GM23338 (cell line): ENCODE results near the gene C17orf100. TPM values are rescaled to one million over a fixed set of nuclear protein-coding genes. Genes with fewer than 3 reads are reported as not detected.

Experiments used
- ATAC-seq: fragments of 200-7000 bp; cut with Tn5 transposase; 3 replicates; pipeline ENCODE4 v1.9.1; 2020
- DNase-seq: peaks from one replicate; pipeline ENCODE4 v3.0.0-alpha.2; 2015; ENCODE audit warnings: low spot score
- H2AFZ ChIP-seq: fragments of 200-600 bp; sonication (generic); 2 replicates; pipeline ENCODE4 v1.8.0; 2016; ENCODE audit warnings: antibody characterized with exemption, mild to moderate bottlenecking, moderate library complexity
- H3F3A ChIP-seq: fragments of 200-600 bp; sonication (generic); replicated peaks from 2 replicates; pipeline ENCODE4 v1.8.0; 2017; ENCODE audit warnings: antibody characterized with exemption, mixed run types, low read depth
- H3K27ac ChIP-seq: fragments of 200-600 bp; sonication (generic); 2 replicates; pipeline ENCODE4 v1.6.1; 2016; ENCODE audit warnings: low read depth
- H3K27me3 ChIP-seq: fragments of 200-600 bp; sonication (generic); 2 replicates; pipeline ENCODE4 v1.8.0; 2016; ENCODE audit warnings: mild to moderate bottlenecking, mixed run types, moderate library complexity; ENCODE audit not compliant: insufficient read depth
- H3K36me3 ChIP-seq: fragments of 200-600 bp; sonication (generic); 2 replicates; pipeline ENCODE4 v1.8.0; 2016; ENCODE audit warnings: mild to moderate bottlenecking; ENCODE audit not compliant: insufficient read depth
- H3K4me1 ChIP-seq: fragments of 200-600 bp; sonication (generic); 2 replicates; pipeline ENCODE4 v1.8.0; 2016; ENCODE audit warnings: mild to moderate bottlenecking, moderate library complexity; ENCODE audit not compliant: insufficient read depth
- H3K4me2 ChIP-seq: fragments of 200-600 bp; sonication (generic); 2 replicates; pipeline ENCODE4 v1.7.1; 2017; ENCODE audit warnings: mixed run types
- H3K4me3 ChIP-seq: fragments of 200-600 bp; sonication (generic); 2 replicates; pipeline ENCODE4 v1.6.1; 2016; ENCODE audit warnings: mixed run types
- H3K79me2 ChIP-seq: fragments of 200-600 bp; sonication (generic); replicated peaks from 2 replicates; pipeline ENCODE4 v1.8.0; 2017; ENCODE audit warnings: mild to moderate bottlenecking; ENCODE audit not compliant: insufficient read depth
- H3K9me2 ChIP-seq: fragments of 200-600 bp; sonication (generic); 2 replicates; pipeline ENCODE4 v1.8.0; 2017; ENCODE audit not compliant: insufficient read depth
- H4K20me1 ChIP-seq: fragments of 200-600 bp; sonication (generic); replicated peaks from 2 replicates; pipeline ENCODE4 v1.8.0; 2017; ENCODE audit warnings: mild to moderate bottlenecking; ENCODE audit not compliant: insufficient read depth
- H3K27ac Mint-ChIP-seq: 2 replicates; pipeline ENCODE4 v1.8.0; 2020; ENCODE audit warnings: inconsistent platforms, mild to moderate bottlenecking, moderate library complexity, mixed read lengths
- H3K27me3 Mint-ChIP-seq: 3 replicates; pipeline ENCODE4 v1.8.0; 2022; ENCODE audit warnings: low read depth, mild to moderate bottlenecking, moderate library complexity, mixed read lengths, inconsistent platforms; ENCODE audit not compliant: insufficient read depth, poor library complexity
- H3K36me3 Mint-ChIP-seq: 3 replicates; pipeline ENCODE4 v1.8.0; 2021; ENCODE audit warnings: low read depth, mild to moderate bottlenecking, inconsistent platforms, moderate library complexity, mixed read lengths
- H3K4me1 Mint-ChIP-seq: 3 replicates; pipeline ENCODE4 v1.8.0; 2020; ENCODE audit warnings: mild to moderate bottlenecking, inconsistent platforms, mixed read lengths
- H3K4me3 Mint-ChIP-seq: 3 replicates; pipeline ENCODE4 v1.8.0; 2021; ENCODE audit warnings: moderate library complexity, mild to moderate bottlenecking, inconsistent platforms, mixed read lengths
- H3K9me3 Mint-ChIP-seq: 3 replicates; pipeline ENCODE4 v1.8.0; 2020; ENCODE audit warnings: moderate library complexity, mild to moderate bottlenecking, inconsistent platforms, mixed read lengths
- CREB1 ChIP-seq: fragments of 250-450 bp; sonication (Bioruptor Pico); IDR thresholded peaks from 2 replicates; pipeline ENCODE4 v1.5.0; 2020; ENCODE audit warnings: low read depth, mild to moderate bottlenecking, moderate library complexity
- CTCF ChIP-seq, 2 experiments: fragments of 200-600 bp in 1 of 2; sonication (generic) in 1 of 2; conservative IDR thresholded peaks; 2 replicates each; pipeline versions ENCODE4 v1.5.1 to v1.6.1; 2016 to 2017; ENCODE audit warnings: antibody characterized with exemption in 2 of 2, low read depth in 2 of 2, mild to moderate bottlenecking in 2 of 2, moderate library complexity in 1 of 2
- POLR2AphosphoS5 ChIP-seq: IDR thresholded peaks from 2 replicates; pipeline ENCODE4 v1.6.1; 2016; ENCODE audit warnings: antibody characterized with exemption, low read depth
- REST ChIP-seq: IDR thresholded peaks from one replicate; pipeline ENCODE4 v1.6.1; 2018; ENCODE audit warnings: antibody characterized with exemption; ENCODE audit not compliant: unreplicated experiment
- STAT1 ChIP-seq: IDR thresholded peaks from one replicate; pipeline ENCODE4 v1.6.1; 2016; ENCODE audit warnings: antibody characterized with exemption; ENCODE audit not compliant: unreplicated experiment
- ZNF114 ChIP-seq: fragments of 250-450 bp; sonication (Bioruptor Pico); IDR thresholded peaks from 2 replicates; pipeline ENCODE4 v1.5.0; 2020; ENCODE audit warnings: mild to moderate bottlenecking, moderate library complexity
- ZNF462 ChIP-seq: fragments of 250-450 bp; sonication (Bioruptor Pico); IDR thresholded peaks from 2 replicates; pipeline ENCODE4 v1.5.0; 2020; ENCODE audit warnings: mild to moderate bottlenecking, moderate library complexity
- polyA plus RNA-seq: library from polyadenylated mRNA; unstranded; fragments of >200 nt; fragmentation: Nextera tagmentation; extraction: Ambion mirVana; gene quantifications from 2 replicates; pipeline ENCODE4 v1.2.1, GENCODE V29; 2016
- total RNA-seq: library from RNA; depleted of rRNA; stranded (reverse); fragments of >200 nt; shearing (Covaris generic); gene quantifications from 2 replicates; pipeline ENCODE4 v1.2.3, GENCODE V29; 2014

Gene C17orf100
- total and polyA plus RNA-seq, 2 experiments from 2014 or later: 2.7 to 3.9 TPM

- Mint-ChIP-seq H3K9me3 (no peaks in the 10 kb centered on the region), H3K4me3 (no peak overlapping the region), H3K36me3 (no peaks in the 10 kb centered on the region), H3K27ac (no peak overlapping the region), H3K4me1 (peaks cover 8% of the 10 kb centered on the region; the same call in 2 of the 3 replicates), H3K27me3 (peaks cover 16% of the 10 kb centered on the region)
- DNase-seq: peak; percentile 87
- H3K4me1 ChIP-seq: no peaks in the 10 kb centered on the region
- peak; percentile 95 for ATAC-seq
- no peak overlapping the region for H2AFZ ChIP-seq
- H3F3A ChIP-seq: no peaks in the 10 kb centered on the region
- peaks cover 13% of the 10 kb centered on the region for H3K27me3 ChIP-seq
- no peak overlapping the region for H3K4me3 ChIP-seq
- no peaks in the 10 kb centered on the region for H3K9me2 ChIP-seq
- no peak overlapping the region for H3K4me2 ChIP-seq
- H4K20me1 ChIP-seq: peaks cover 7% of the 10 kb centered on the region; the same call in 1 of the 2 replicates
- H3K27ac ChIP-seq: no peak overlapping the region
- H3K79me2 ChIP-seq: no peaks in the 10 kb centered on the region
- TF ChIP-seq POLR2AphosphoS5 (no peak), CTCF (conservative IDR thresholded peaks at IDR 0.05; ENCODE audit: low read depth in 2 of 2) (peak; percentile 94 to 98), ZNF114 (CRISPR knock-in tag) (no peak)
- no peaks in the 10 kb centered on the region for H3K36me3 ChIP-seq
Measured at GRCh38 chr17:6666077-6666521, 14.5 kb downstream of the C17orf100 start.

- peaks cover 16% of the 10 kb centered on the region for H3K27me3 Mint-ChIP-seq
- ATAC-seq (no peak), DNase-seq (no peak)
- Histone ChIP-seq H3F3A (no peaks in the 10 kb centered on the region), H3K9me2 (no peaks in the 10 kb centered on the region), H3K36me3 (no peaks in the 10 kb centered on the region), H3K27ac (no peak overlapping the region), H3K79me2 (no peaks in the 10 kb centered on the region), H3K27me3 (peaks cover 13% of the 10 kb centered on the region), H2AFZ (no peak overlapping the region), H3K4me2 (no peak overlapping the region), H3K4me1 (no peaks in the 10 kb centered on the region), H4K20me1 (peaks cover 7% of the 10 kb centered on the region; the same call in 1 of the 2 replicates), H3K4me3 (no peak overlapping the region)
- no peak overlapping the region for H3K27ac Mint-ChIP-seq
- H3K36me3 Mint-ChIP-seq: no peaks in the 10 kb centered on the region
- no peaks in the 10 kb centered on the region for H3K9me3 Mint-ChIP-seq
- no peak overlapping the region for H3K4me3 Mint-ChIP-seq
- peaks cover 8% of the 10 kb centered on the region; the same call in 2 of the 3 replicates for H3K4me1 Mint-ChIP-seq
- TF ChIP-seq CTCF (conservative IDR thresholded peaks at IDR 0.05; ENCODE audit: low read depth in 2 of 2) (no peak), STAT1 (no peak), POLR2AphosphoS5 (no peak), ZNF462 (CRISPR knock-in tag) (no peak), CREB1 (no peak), REST (no peak)
Measured at GRCh38 chr17:6666557-6666956, 15.0 kb downstream of the C17orf100 start.
